ENCODE measurements around the gene GCSAML. TPM values are rescaled to one million over a fixed set of nuclear protein-coding genes. Genes with fewer than 3 reads are reported as not detected.
"Not testable (repeated sequence)": the region's sequence is repeated elsewhere in the genome, so short reads cannot be mapped to it uniquely, and the experiment has no call there.

Gene GCSAML
- total RNA-seq = not detected

GRCh38 chr1:247548769-247549182 is at the start of gene GCSAML:
Gene GCSAML (plus strand): TSS chr1:247549134. CDS start chr1:247549192, 58 bp downstream.
- H3K27ac Mint-ChIP-seq = no peak within 1 kb of the TSS
- POLR2A ChIA-PET = no interaction called here
- DNase-seq = no peak
- no peaks in the 10 kb centered on the region for H3K9me3 Mint-ChIP-seq
- H3K36me3 Mint-ChIP-seq (ENCODE audit: low read depth) = no peaks in the 10 kb centered on the region
- CTCF ChIA-PET = no interaction called here
- no peak within 1 kb of the TSS for H3K4me3 Mint-ChIP-seq
- peaks cover 5% of the 10 kb centered on the region for H3K27me3 Mint-ChIP-seq
- no peaks in the 10 kb centered on the region for H3K4me1 Mint-ChIP-seq

GRCh38 chr1:247500865-247501264 is 48.1 kb upstream of the GCSAML start:
- H3K27me3 Mint-ChIP-seq = peaks cover 5% of the 10 kb centered on the region
- no peaks in the 10 kb centered on the region for H3K4me1 Mint-ChIP-seq
- H3K4me3 Mint-ChIP-seq = no peak overlapping the region
- POLR2A ChIA-PET = no interaction called here
- CTCF ChIA-PET = no interaction called here
- H3K36me3 Mint-ChIP-seq (ENCODE audit: low read depth) = no peaks in the 10 kb centered on the region
- no peaks in the 10 kb centered on the region for H3K9me3 Mint-ChIP-seq
- H3K27ac Mint-ChIP-seq = no peak overlapping the region
- DNase-seq = no peak

- H3K4me1 Mint-ChIP-seq = no peaks in the 10 kb centered on the region
- no peak overlapping the region for H3K4me3 Mint-ChIP-seq
- H3K27ac Mint-ChIP-seq = no peak overlapping the region
- H3K36me3 Mint-ChIP-seq (ENCODE audit: low read depth) = no peaks in the 10 kb centered on the region
- CTCF ChIA-PET = no interaction called here
- peaks cover 7% of the 10 kb centered on the region for H3K27me3 Mint-ChIP-seq
- POLR2A ChIA-PET = no interaction called here
- no peaks in the 10 kb centered on the region for H3K9me3 Mint-ChIP-seq
- no peak for DNase-seq
Observed at GRCh38 chr1:247506831-247507230, 42.1 kb upstream of the GCSAML start.

GRCh38 chr1:247517795-247518612 is 30.9 kb upstream of the GCSAML start:
- Mint-ChIP-seq H3K4me3 (no peak overlapping the region), H3K36me3 (ENCODE audit: low read depth) (no peaks in the 10 kb centered on the region), H3K4me1 (no peaks in the 10 kb centered on the region), H3K27me3 (peaks cover 2% of the 10 kb centered on the region), H3K27ac (no peak overlapping the region), H3K9me3 (peaks cover under 1% of the 10 kb centered on the region)
- CTCF ChIA-PET = no interaction called here
- no peak for DNase-seq
- POLR2A ChIA-PET = no interaction called here

GRCh38 chr1:247518613-247518891 is 30.4 kb upstream of the GCSAML start:
- no peak for DNase-seq
- no peaks in the 10 kb centered on the region for H3K4me1 Mint-ChIP-seq
- no peaks in the 10 kb centered on the region for H3K36me3 Mint-ChIP-seq (ENCODE audit: low read depth)
- H3K27me3 Mint-ChIP-seq = peaks cover 2% of the 10 kb centered on the region
- peaks cover 3% of the 10 kb centered on the region for H3K9me3 Mint-ChIP-seq
- ChIA-PET POLR2A (no interaction called here), CTCF (no interaction called here)
- H3K27ac Mint-ChIP-seq = no peak overlapping the region
- H3K4me3 Mint-ChIP-seq = no peak overlapping the region

- H3K36me3 Mint-ChIP-seq (ENCODE audit: low read depth); H3K27me3 Mint-ChIP-seq; H3K9me3 Mint-ChIP-seq; POLR2A ChIA-PET; H3K27ac Mint-ChIP-seq; H3K4me3 Mint-ChIP-seq; DNase-seq; CTCF ChIA-PET; H3K4me1 Mint-ChIP-seq: not testable (repeated sequence)
Observed at GRCh38 chr1:247521886-247522285, 27.0 kb upstream of the GCSAML start.

- Mint-ChIP-seq H3K27ac (no peak overlapping the region), H3K27me3 (peaks cover 1% of the 10 kb centered on the region), H3K9me3 (peaks cover 2% of the 10 kb centered on the region), H3K36me3 (ENCODE audit: low read depth) (no peaks in the 10 kb centered on the region), H3K4me1 (no peaks in the 10 kb centered on the region), H3K4me3 (no peak overlapping the region)
- POLR2A ChIA-PET = no interaction called here
- no peak for DNase-seq
- CTCF ChIA-PET = no interaction called here
Observed at GRCh38 chr1:247528812-247529474, 20.0 kb upstream of the GCSAML start.

GRCh38 chr1:247529771-247530355 is 19.1 kb upstream of the GCSAML start:
- DNase-seq = no peak
- CTCF ChIA-PET = no interaction called here
- Mint-ChIP-seq H3K4me1 (no peaks in the 10 kb centered on the region), H3K36me3 (ENCODE audit: low read depth) (no peaks in the 10 kb centered on the region), H3K9me3 (peaks cover 2% of the 10 kb centered on the region), H3K27me3 (peaks cover 1% of the 10 kb centered on the region), H3K4me3 (no peak overlapping the region), H3K27ac (no peak overlapping the region)
- POLR2A ChIA-PET = no interaction called here

GRCh38 chr1:247530785-247531184 is 18.1 kb upstream of the GCSAML start:
- ChIA-PET POLR2A (no interaction called here), CTCF (no interaction called here)
- H3K27ac Mint-ChIP-seq = no peak overlapping the region
- H3K4me1 Mint-ChIP-seq = no peaks in the 10 kb centered on the region
- DNase-seq = no peak
- H3K36me3 Mint-ChIP-seq (ENCODE audit: low read depth) = no peaks in the 10 kb centered on the region
- no peak overlapping the region for H3K4me3 Mint-ChIP-seq
- H3K27me3 Mint-ChIP-seq = peaks cover 1% of the 10 kb centered on the region
- peaks cover 2% of the 10 kb centered on the region for H3K9me3 Mint-ChIP-seq

GRCh38 chr1:247531937-247532336 is 17.0 kb upstream of the GCSAML start:
- POLR2A ChIA-PET = no interaction called here

GRCh38 chr1:247535402-247535801 is 13.5 kb upstream of the GCSAML start:
- DNase-seq = no peak
- H3K27me3 Mint-ChIP-seq = peaks cover 5% of the 10 kb centered on the region
- CTCF ChIA-PET = interaction anchor here (0.8 kb wide), 1 partner anchor 30 kb away, joined by 3 read pairs; no protein-coding TSS in a partner anchor

More at GRCh38 chr1:247531937-247532336, 17.0 kb upstream of the GCSAML start:
- Mint-ChIP-seq H3K9me3 (peaks cover 2% of the 10 kb centered on the region), H3K27ac (no peak overlapping the region), H3K36me3 (ENCODE audit: low read depth) (no peaks in the 10 kb centered on the region), H3K4me3 (no peak overlapping the region), H3K4me1 (no peaks in the 10 kb centered on the region), H3K27me3 (peaks cover 1% of the 10 kb centered on the region)
- no peak for DNase-seq
- CTCF ChIA-PET = no interaction called here

GRCh38 chr1:247536340-247536739 is 12.6 kb upstream of the GCSAML start, which contains the start of gene OR2C3:
Gene OR2C3 (minus strand): TSS chr1:247536440. CDS start chr1:247532511, 3,929 bp downstream.
- POLR2A ChIA-PET = no interaction called here
- H3K27ac Mint-ChIP-seq = no peak within 1 kb of the TSS
- DNase-seq = no peak
- no peak within 1 kb of the TSS for H3K4me3 Mint-ChIP-seq
- H3K9me3 Mint-ChIP-seq = no peaks in the 10 kb centered on the region
- no peaks in the 10 kb centered on the region for H3K4me1 Mint-ChIP-seq
- CTCF ChIA-PET = no interaction called here
- no peaks in the 10 kb centered on the region for H3K36me3 Mint-ChIP-seq (ENCODE audit: low read depth)
- peaks cover 6% of the 10 kb centered on the region for H3K27me3 Mint-ChIP-seq

More at GRCh38 chr1:247535402-247535801, 13.5 kb upstream of the GCSAML start:
- Mint-ChIP-seq H3K4me3 (no peak overlapping the region), H3K9me3 (no peaks in the 10 kb centered on the region), H3K27ac (no peak overlapping the region), H3K4me1 (no peaks in the 10 kb centered on the region), H3K36me3 (ENCODE audit: low read depth) (no peaks in the 10 kb centered on the region)
- POLR2A ChIA-PET = no interaction called here

- H3K27ac Mint-ChIP-seq = no peak overlapping the region
- H3K36me3 Mint-ChIP-seq (ENCODE audit: low read depth) = no peaks in the 10 kb centered on the region
- H3K9me3 Mint-ChIP-seq = no peaks in the 10 kb centered on the region
- ChIA-PET POLR2A (no interaction called here), CTCF (no interaction called here)
- no peak for DNase-seq
- H3K4me3 Mint-ChIP-seq = no peak overlapping the region
- peaks cover 6% of the 10 kb centered on the region for H3K27me3 Mint-ChIP-seq
- no peaks in the 10 kb centered on the region for H3K4me1 Mint-ChIP-seq
Observed at GRCh38 chr1:247538561-247538960, 10.4 kb upstream of the GCSAML start.

GRCh38 chr1:247539215-247539614 is 9.7 kb upstream of the GCSAML start:
- H3K36me3 Mint-ChIP-seq (ENCODE audit: low read depth) = no peaks in the 10 kb centered on the region
- H3K4me1 Mint-ChIP-seq = no peaks in the 10 kb centered on the region
- POLR2A ChIA-PET = no interaction called here
- no peak for DNase-seq
- H3K27me3 Mint-ChIP-seq = peaks cover 6% of the 10 kb centered on the region
- H3K27ac Mint-ChIP-seq = no peak overlapping the region
- H3K9me3 Mint-ChIP-seq = no peaks in the 10 kb centered on the region
- no peak overlapping the region for H3K4me3 Mint-ChIP-seq
- CTCF ChIA-PET = no interaction called here
